Effector CD4-positive, alpha-beta T cell (primary cell): Measurements from ENCODE around the gene GOT2.
"Not testable (repeated sequence)": the region's sequence is repeated elsewhere in the genome, so short reads cannot be mapped to it uniquely, and the experiment has no call there.

Experiments used
- DNase-seq: peaks from one replicate; pipeline ENCODE4 v3.0.0-alpha.2; 2020

The GOT2 gene

GRCh38 chr16:58717994-58718393, 16.1 kb downstream of the GOT2 start:
- DNase-seq, result no peak

GRCh38 chr16:58716468-58716867, 17.6 kb downstream of the GOT2 start:
- DNase-seq, result no peak

GRCh38 chr16:58713742-58714141, 20.4 kb downstream of the GOT2 start:
- no peak for DNase-seq

- DNase-seq, result no peak
Observed at GRCh38 chr16:58709333-58709732, 24.8 kb downstream of the GOT2 start.

DNA sequence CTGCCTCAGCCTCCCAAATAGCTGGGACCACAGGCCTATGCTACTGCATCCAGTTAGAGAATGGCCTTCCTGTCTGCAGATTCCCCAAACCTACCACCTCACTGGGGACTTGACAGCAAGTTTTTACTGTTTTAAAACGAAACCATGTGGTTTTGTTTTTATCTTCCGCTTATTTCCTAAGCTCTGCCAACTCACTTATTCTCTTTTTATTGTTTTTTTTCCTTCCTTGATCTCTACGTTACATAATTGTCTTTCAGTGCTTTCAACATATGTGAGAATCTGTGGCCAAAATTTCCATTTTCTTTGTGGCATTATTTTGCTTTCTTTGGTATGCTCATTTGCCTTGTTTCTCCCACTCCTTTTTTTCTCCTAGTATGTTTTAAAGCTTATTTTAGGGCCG, 35.0 kb downstream of the GOT2 start:
- DNase-seq, result no peak

- no peak for DNase-seq
Observed at GRCh38 chr16:58695368-58695767, 38.7 kb downstream of the GOT2 start.

DNA sequence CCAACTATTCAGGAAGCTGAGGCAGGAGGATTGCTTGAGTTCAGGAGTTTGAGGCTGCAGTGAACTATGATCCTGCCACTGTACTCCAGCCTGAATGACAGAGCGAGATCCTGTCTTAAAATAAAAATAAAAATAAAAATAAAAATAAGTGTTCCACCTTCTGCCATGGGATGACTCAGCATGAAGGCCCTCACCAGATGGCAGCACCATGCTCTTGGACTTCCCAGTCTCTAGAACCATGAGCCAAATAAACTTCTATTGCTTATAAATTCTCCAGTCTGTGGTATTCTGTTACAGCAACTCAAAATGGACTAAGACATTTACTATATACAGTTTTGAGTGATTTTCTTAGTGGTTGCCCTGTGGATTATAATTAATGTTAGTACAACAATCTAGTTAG, 41.7 kb downstream of the GOT2 start:
- no peak for DNase-seq

DNA sequence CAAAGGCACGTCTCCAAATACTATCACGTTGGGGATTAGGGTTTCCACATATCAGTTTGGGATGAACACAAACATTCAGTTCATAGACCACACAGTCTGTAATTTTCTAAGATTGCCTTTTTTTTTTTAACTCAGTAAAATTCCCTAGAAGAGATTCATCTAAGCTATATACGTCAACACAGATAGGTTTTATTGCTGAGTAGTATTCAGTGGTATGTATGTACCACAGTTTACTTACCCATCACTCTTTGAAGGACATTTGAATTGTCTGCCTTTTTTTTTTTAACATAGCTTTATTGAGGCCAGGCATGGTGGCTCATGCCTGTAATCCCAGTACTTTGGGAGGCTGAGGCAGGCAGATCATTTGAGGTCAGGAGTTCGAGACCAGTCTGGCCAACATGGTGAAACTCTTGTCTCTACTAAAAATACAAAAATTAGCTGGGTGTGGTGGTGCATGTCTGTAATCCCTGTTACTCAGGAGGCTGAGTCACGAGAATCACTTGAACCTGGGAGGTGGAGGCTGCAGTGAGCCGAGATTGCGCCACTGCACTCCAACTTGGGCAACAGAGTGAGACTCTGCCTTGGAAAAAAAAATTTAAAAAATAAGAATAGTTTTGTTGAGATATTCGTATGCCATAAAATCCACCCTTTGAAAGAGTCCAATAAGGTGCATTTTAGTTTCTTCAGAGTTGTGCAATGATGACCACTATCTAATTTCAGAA, 47.0 kb downstream of the GOT2 start:
- DNase-seq, result not testable (repeated sequence)

GRCh38 chr16:58685084-58685449, 49.0 kb downstream of the GOT2 start:
- no peak for DNase-seq

- peak; percentile 59 for DNase-seq
Observed at GRCh38 chr16:58684354-58685083, 49.6 kb downstream of the GOT2 start, which contains the start of gene SLC38A7. SLC38A7 (minus strand) TSS chr16:58684770; CDS start chr16:58680126, 4,644 bp downstream.

DNA sequence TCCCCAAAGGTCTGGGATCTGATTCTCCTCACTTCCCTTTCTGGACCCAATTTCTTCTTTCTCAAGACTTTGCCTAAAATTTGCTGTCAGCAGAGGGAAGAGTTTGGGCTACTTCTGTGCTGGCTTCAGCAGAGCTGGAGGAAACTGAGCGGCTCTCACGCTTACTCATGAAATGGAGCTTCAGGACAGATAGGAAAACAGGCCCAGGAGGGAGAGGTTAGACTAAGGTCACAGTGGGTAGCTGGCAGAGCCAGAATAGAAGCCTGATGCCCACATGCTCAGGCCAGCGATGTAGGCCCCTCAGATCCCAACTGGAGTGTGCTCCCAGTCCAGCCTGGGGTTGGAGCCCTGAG, 50.1 kb downstream of the GOT2 start:
- DNase-seq, result no peak

DNA sequence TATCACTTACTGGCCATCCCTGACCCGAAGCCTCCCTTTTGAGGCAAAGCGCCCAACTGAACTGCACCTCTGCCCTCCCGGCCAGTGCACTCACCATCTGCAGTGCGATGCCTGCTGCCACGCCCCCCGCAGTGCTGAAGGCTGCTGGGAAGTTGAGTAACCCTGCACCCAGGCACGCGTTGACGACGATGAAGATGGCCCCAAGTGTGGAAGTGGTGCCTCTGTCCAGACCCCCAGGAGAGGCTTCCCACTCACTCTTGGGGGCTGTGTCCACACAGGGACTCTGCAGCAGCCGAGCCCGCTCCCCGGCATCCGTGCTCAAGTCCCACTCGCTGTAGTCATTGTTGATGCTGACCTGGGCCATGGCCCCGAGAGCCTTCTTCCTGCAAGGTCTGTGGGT, 54.4 kb downstream of the GOT2 start:
- no peak for DNase-seq

- no peak for DNase-seq
Observed at GRCh38 chr16:58678716-58679115, 55.4 kb downstream of the GOT2 start.

GRCh38 chr16:58678269-58678668, 55.8 kb downstream of the GOT2 start:
- no peak for DNase-seq

DNA sequence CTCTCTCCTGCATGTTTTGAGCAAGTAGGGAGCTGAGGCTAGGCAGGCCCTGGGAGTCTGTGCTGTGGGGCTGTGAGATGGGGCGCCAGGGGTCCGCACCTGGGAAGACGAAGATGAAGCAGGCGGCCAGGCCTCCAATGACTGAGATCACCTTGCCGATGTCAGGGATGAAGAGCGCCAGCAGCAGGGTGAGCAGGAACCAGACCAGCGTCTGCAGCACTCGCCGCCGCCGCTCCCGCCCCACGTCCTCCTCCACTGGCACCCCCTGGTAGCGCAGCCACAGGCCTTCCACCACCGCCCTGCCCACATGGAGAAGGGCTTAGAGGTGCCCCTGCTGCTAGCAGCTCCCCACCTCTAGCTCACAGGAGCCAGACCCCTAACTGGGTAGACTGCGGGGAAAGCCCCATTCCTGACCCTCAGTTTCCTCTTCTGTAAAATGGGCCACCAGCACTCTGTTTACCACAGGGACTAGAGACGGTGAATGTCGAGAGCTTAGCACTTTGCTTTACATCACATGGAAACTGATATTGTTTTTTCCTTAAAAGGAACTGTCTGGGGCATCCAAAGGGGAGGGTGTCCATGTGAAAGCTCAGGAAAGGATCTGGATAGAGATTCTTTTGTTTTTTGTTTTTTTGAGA, 63.1 kb downstream of the GOT2 start:
- no peak for DNase-seq

- no peak for DNase-seq
Observed at GRCh38 chr16:58670177-58670576, 63.9 kb downstream of the GOT2 start.

DNA sequence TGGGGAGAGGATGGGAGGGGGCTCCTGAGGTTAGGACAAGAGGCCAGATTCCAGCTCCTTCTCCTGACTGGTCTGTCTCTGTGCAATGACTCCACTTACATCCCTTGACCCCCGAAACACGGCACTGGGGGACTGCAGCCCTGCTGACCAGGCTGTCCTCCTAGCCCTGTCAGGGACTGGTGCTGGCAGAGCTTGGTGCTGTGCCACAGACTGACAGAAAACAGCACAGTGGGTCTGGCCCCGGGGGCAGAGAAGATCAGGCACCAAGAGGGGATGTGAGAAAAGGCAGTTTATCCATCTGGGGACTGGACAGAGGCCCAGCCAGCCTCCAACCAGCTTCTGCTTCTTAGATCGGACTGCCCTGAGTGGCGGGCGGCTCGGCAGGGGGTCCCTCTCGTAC, 68.9 kb downstream of the GOT2 start:
- no peak for DNase-seq

DNA sequence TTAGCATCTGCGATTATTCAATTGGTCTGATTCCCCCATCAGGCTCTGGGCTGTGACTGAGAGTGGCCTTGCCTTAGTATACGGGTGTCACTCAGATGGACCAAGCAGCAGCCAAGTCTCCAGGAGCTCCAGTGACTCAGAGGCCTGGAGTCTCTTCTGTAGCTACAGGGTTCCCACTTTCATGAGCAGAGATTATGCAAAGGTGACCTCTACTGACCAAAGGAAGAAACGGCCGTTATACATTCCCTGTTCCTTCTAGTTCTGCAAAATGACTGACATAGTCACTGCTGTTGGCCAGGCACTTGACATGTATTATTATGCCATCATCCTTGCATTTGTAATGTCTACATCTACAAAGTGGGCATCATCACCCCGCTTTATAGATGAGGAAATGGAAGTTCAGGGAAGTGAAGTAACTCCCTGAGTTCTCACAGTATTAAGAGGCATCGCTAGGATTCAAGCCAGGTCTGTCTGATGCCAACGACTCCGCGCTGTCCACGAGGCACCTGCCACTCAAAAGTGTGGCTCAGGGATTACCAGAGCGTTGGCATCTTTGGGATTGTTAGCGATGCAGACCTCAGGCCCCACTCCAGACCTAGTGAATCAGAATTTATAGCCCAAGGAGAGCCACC, 72.8 kb downstream of the GOT2 start:
- no peak for DNase-seq

GRCh38 chr16:58659911-58660310, 74.2 kb downstream of the GOT2 start:
- not testable (repeated sequence) for DNase-seq

GRCh38 chr16:58658796-58659211, 75.3 kb downstream of the GOT2 start:
- DNase-seq, result no peak
